Loucy (cell line): Measurements from ENCODE around the gene ZDHHC19.

Experiments used
- EZH2phosphoT487 ChIP-seq: fragments of 200-600 bp; IDR thresholded peaks from 2 replicates; pipeline ENCODE4 v1.6.1; 2018; ENCODE audit warnings: antibody characterized with exemption, mild to moderate bottlenecking, moderate library complexity, borderline replicate concordance
- TF ChIP-seq, protein P1 (sequence below): fragments of 200-600 bp; sonication (generic); conservative IDR thresholded peaks from 2 replicates; pipeline ENCODE4 v1.5.1; 2014; ENCODE audit warnings: mild to moderate bottlenecking, antibody characterized with exemption, low read length

GRCh38 chr3:196194542-196194915, 16.7 kb downstream of the ZDHHC19 start:
- TF ChIP-seq, protein P1, sequence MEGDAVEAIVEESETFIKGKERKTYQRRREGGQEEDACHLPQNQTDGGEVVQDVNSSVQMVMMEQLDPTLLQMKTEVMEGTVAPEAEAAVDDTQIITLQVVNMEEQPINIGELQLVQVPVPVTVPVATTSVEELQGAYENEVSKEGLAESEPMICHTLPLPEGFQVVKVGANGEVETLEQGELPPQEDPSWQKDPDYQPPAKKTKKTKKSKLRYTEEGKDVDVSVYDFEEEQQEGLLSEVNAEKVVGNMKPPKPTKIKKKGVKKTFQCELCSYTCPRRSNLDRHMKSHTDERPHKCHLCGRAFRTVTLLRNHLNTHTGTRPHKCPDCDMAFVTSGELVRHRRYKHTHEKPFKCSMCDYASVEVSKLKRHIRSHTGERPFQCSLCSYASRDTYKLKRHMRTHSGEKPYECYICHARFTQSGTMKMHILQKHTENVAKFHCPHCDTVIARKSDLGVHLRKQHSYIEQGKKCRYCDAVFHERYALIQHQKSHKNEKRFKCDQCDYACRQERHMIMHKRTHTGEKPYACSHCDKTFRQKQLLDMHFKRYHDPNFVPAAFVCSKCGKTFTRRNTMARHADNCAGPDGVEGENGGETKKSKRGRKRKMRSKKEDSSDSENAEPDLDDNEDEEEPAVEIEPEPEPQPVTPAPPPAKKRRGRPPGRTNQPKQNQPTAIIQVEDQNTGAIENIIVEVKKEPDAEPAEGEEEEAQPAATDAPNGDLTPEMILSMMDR, result no peak
- TF ChIP-seq EZH2phosphoT487, result no peak
